Hepatocyte (in vitro differentiated cells): Measurements from ENCODE around the gene PARG.

Experiments used
- CTCF ChIP-seq: fragments of 200-600 bp; sonication (generic); IDR thresholded peaks from 2 replicates; pipeline ENCODE4 v1.5.1; 2016; ENCODE audit warnings: antibody characterized with exemption, mild to moderate bottlenecking; ENCODE audit not compliant: poor library complexity
- EZH2 ChIP-seq: fragments of 200-600 bp; sonication (generic); IDR thresholded peaks from 2 replicates; pipeline ENCODE4 v1.6.1; 2016; ENCODE audit warnings: antibody characterized with exemption, mild to moderate bottlenecking, borderline replicate concordance
- EZH2phosphoT487 ChIP-seq: fragments of 200-600 bp; sonication (generic); IDR thresholded peaks from one replicate; pipeline ENCODE4 v1.6.1; 2018; ENCODE audit warnings: antibody characterized with exemption, mild to moderate bottlenecking, low read depth, moderate library complexity; ENCODE audit not compliant: unreplicated experiment, severe bottlenecking

- TF ChIP-seq CTCF (no peak), EZH2 (no peak), EZH2phosphoT487 (no peak)
These were observed 172.1 kb downstream of the PARG start for GRCh38 chr10:49769692-49770091.
